CD4-positive, alpha-beta T cell treated with Interleukin-4 for 1 hour (primary cell): Measurements from ENCODE around the gene KCNMB2.
"Not testable (repeated sequence)": the region's sequence is repeated elsewhere in the genome, so short reads cannot be mapped to it uniquely, and the experiment has no call there.

ENCODE experiments used
- DNase-seq, 2 donors: peaks; one replicate each; pipeline ENCODE4 v3.0.0-alpha.2; 2020 to 2022

KCNMB2 gene

DNA sequence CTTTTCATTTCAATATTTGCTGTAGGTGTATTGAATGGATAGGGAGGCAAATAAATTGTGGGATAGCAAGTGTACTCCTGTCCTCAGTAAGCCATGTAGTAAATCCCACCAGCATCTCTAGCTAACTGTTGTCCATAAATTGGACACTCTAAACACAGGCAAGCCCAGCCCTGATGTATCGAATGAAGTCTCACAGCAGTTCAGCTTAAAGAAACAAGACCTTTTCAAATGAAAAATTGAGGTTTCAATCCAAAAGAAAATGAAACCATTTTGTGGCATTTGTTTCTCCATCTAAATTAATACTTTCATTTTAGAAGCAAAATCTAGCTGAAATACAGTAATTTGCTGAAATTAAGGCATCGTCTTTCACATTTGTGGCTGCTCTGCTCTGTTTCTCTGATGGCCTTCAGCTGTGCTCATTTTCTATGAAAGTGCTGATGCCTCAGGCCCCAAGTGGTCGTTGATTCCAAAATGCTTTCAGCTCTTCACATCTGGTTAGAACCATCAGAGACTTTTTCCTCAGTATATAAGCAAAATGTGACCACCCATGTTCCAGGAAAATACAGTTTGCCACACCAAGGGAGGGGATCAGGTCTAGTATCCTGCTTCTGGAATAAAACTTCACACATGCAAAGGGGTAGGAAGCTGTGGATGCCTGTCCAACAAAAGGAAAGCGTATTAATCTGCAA, 290.3 kb downstream of the KCNMB2 start:
- DNase-seq = no peak

DNA sequence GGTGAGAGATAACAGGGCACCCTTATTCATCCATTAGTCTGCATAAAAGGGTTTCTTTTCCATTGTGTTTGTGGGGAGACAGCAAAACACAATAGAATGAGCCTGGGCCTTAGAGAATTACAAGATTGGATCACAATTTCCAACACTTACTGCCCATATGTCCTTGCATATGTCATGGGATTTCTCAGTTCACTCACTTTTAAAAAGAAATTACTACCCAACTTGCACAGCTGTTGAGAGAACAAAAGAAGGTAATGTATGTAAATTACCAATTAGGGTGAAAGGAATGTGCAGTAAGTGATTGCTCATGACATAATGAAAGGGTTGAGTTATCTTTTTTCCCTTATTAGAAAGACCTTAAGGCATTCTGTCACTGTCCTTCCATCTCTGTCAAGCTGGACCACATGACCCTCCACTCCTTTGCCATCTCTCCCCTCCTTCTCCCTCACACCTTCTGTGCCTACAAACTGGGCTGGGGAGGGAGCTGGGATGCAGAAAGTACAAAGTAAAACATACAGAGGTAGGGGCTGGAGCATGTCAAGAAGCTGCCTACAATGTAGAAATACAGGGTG, 291.1 kb downstream of the KCNMB2 start:
- no peak for DNase-seq

DNA sequence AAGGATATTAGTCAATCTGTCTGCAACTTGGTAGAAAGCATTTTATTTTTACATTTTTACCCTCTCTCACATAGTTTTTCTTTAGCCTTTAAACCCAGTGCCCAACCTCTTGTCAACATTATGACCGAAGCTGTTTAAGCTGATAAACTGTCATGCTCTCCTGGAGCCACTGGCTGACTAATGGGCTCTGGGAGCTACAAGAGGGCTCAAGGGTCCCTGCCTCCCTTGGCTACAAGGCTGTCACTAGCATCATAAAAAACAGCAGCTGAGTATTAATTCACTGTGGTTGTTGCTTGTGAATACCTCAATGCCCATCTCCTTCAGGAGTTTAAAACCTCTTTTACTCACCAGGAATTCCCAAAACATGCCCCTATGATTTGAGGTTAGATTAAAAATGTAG, 297.5 kb downstream of the KCNMB2 start:
- DNase-seq = no peak

DNA sequence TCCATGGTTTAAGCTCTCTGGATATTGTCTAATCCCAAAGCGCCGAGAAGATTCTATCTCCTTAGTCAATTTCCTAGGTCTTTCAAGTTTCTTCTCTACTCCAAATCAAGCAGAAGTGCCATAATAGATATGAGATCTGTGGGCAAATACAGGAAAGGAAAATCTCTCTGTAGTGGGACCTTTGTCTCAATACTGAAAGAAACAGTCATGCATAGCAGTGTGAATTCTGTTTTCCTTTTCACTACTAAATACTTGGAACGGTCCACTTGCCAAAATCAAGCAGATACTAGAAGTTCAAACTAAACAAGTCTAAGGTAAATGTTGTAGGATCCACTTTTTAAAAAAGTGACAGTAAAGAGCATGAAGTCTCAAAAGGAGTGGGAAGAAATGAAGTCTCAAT, 298.8 kb downstream of the KCNMB2 start:
- no peak for DNase-seq

DNA sequence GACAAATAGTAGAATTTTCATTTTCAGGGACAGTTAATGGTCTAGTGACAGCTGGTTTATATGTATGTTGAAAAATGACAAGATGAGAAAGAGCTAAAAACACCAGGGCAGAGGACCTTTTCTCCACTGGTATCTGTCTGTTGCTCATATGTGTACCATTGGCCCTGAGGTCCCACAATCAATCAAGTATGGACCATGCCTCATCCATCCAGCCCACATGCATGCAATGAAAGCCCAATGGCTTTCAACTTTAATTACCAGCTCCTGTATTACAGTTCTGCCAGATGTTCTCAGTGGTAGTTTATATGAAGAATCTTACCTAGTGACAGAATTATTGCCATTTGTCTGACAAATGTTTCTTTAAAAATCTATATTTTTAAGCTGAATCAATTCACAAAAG, 301.3 kb downstream of the KCNMB2 start:
- DNase-seq = no peak

DNA sequence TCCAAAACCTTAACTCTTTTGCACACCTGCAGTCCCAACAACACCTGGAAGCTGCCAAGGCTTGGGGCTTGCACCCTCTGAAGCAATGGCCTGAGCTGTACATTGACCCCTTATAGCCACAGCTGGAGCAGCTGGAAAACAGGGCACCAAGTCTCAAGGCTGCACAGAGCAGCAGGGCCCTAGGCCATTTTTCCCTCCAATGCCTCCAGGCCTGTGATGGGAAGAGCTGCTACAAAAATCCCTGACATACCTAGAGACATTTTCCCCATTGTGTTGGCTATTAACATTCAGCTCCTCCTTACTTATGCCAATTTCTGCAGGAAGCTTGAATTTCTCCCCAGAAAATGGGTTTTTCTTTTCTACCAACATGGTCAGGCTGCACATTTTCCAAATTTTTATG, 304.4 kb downstream of the KCNMB2 start:
- no peak for DNase-seq

DNA sequence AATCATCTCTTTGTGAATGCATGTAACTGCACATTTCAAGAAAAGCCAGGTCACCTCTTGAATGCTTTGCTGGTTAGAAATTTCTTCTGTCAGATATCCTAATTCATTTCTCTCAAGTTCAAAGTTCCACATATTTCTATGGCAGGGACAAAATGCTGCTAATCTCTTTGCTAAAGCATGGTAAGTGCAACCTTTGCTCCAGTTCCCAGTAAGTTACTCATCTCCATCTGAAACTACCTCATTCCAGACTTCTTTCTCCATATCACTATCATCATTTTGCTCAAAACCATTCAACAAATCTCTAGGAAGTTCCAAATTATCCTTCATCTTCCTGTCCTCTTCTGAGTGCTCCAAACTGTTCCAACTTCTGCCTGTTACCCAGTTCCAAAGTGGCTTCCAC, 304.8 kb downstream of the KCNMB2 start:
- no peak for DNase-seq

DNA sequence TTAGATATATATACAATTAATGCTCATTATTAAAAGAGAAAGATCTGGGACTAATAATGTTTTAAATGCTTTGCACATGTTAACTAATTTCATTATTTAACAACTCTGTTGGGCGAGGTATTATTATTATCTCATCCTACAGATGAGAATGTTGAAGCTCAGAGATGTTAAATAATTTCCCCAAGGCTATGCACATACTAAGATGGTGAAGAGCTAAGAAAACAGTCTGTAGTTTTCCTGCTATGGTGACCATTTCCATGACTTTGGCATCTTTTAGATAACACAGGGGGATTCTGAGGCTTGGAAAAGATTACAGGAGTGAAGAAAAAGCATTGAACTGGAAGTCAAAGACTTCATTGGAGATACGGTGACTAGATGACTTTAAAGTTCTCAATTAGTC, 308.7 kb downstream of the KCNMB2 start:
- DNase-seq = no peak

DNA sequence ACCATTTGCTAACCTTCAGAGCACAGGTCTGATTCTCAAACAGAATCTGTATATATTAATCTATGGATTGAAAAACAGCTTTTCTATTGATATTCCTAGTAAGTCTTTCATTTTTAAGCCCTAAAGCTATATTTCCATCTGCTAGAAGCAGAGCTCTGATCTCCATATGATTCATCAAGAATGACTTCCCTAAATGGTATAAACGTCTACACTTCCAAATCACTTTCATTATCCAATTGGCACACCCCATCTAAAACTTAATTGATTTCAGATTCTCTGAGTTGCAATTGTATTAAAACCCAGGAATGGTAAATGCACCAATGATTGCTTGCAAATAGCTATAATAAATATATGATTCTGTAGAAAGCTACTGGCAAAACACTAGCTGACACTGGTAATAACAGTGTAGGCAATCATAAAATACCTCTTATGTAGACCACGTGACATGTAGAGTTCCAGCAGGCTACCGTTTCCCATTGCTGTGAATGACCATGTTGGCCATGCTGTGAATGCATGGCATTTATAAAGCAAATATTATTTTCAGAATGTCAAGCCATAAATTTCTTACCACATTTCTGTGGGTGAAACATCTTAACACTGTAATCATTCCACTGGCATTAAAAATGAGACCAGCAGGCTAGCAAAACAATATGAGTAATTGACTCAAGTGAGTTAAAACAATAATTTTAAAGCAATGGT, 309.3 kb downstream of the KCNMB2 start:
- no peak for DNase-seq

DNA sequence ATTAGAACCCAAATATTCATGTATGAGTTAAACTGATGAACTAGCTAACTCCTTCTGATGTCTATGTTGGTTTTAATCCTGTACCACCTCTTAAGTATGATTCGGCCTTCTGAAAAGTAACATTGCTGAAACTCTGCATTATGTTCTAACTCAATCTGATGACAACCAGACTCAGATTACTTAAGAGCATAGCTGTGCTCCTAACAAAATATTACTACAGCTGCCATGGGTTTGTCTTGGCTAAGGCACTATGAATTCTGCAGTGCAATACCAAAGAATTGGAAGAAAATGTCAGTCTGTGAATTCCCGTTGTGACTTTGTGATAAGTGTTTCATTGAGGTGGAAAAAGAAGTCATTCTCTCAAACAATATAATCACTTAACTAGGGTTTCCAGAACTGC, 311.0 kb downstream of the KCNMB2 start:
- DNase-seq = no peak

DNA sequence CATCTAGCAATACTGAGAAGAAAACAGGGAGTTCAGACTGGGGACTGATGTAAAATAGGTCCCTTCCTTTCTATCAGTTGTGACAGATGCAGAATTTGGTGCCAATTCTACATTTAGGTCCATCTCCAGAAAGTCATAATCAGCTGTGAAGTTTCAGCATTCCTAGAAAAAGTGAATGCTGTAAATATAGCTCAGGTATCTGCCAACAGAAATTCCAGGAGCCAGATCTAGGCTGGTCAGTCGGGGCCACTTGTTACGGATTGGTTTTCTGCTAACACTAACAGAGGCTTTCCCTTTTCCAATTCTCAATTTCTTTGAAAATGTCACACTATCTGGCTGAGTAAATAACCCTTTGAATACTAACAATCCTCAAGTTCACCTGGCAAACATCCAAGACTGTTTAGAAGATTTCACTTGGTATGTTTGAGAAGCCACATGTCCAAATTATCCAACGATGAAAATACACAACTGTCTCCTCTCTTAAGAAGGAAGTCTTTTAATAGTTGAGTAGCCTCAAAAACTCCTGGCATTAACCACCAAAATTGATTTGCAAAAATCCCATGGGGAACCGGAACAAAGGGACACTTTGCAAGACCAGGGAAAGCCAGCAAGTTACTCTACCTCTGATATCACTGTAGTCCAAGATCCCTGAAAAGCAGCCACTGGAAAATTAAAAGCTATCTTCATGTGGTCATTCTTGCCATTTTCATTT, 313.1 kb downstream of the KCNMB2 start:
- no peak for DNase-seq

DNA sequence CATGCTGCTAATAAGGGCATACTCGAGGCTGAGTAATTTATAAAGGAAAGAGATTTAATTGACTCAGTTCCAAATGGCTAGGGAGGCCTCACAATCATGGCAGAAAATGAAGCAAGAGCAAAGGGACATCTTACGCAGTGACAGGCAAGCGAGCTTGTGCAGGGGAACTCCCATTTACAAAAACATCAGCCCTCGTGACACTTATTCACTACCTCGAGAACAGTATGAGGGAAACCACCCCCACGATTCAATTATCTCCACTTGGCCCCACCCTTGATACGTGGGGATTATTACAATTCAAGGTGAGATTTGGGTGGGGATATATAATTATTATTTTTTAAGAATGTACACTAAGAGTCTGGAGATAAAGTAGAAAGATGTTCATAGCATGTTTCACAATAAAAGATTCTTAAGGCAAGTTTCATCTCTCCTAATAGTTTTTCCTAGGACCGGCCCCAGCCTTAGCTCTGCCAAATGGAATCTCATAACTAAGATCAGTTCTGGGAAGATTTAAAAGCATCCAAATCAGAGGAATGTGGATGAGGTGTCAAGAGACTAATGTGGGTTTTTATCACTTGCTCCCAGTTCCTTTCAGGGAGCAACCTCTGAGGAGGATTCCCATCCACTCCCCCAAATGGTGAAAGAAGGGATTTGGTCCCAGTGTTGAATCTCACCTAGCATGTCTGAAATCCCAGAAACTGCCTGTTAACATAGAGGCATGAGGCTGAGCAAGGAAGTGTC, 314.4 kb downstream of the KCNMB2 start:
- DNase-seq = no peak

DNA sequence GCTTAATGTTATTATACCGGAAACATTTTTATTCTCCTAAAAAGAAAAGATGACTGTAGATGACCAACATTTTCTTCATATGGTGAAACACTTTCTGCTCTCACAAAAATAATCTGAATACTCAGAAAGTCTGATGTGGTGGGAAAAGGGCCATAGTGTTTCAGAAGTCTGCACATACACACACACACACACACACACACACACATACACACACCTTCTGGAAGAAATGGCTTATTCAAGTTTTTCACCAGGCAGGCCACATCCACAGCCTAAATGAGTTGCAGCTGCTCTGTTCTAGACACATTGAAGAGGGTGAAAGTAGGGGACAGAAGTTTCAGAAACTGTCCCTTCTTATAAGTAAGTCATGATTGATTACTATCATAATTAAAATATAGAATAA, 315.3 kb downstream of the KCNMB2 start:
- DNase-seq = no peak

DNA sequence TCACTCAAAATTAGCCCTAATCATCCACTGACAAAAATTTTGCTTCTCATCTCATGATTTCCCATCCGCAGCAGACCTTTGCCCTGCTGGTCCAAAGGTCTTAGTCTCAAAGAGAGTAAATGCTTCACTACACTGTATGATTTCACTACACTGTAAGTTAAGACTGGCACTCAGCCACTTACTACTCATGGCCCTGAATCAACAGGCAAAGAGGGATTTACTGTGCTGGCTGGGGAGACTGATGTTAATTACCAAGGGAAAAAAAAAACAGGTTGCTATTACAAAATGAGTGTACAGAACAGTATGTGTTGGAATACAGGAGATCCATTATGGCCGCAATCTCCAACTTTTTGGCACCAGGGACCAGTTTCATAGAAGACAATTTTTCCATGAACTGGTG, 320.6 kb downstream of the KCNMB2 start:
- DNase-seq = no peak

DNA sequence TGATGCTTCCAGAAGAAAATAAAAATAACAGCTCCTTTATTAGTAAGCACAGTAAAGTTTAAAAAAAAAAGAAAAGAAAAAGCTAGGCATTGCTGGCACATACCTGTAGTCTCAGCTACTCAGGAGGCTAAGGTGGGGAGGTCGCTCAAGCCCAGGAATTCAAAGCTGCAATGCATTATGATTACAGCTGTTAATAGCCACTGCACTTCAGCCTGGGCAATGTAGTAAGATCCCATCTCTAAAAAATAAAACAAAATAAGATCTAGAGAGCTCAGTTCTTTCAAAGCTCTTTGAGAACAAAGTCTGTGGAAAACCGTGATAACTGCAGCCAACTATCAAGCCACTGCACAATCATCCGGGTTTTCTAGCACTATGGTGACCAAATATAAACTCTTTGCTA, 323.1 kb downstream of the KCNMB2 start:
- no peak for DNase-seq

DNA sequence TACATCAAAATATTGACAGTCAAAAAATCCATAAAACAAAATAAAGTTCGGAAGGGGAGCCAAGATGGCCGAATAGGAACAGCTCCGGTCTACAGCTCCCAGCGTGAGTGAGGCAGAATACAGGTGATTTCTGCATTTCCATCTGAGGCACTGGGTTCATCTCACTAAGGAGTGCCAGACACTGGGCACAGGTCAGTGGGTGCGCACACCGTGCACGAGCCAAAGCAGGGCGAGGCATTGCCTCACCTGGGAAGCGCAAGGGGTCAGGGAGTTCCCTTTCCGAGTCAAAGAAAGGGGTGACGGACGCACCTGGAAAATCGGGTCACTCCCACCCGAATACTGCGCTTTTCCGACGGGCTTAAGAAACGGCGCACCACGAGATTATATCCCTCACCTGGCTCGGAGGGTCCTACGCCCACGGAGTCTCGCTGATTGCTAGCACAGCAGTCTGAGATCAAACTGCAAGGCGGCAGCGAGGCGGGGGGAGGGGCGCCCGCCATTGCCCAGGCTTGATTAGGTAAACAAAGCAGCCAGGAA, 323.7 kb downstream of the KCNMB2 start:
- not testable (repeated sequence) for DNase-seq

DNA sequence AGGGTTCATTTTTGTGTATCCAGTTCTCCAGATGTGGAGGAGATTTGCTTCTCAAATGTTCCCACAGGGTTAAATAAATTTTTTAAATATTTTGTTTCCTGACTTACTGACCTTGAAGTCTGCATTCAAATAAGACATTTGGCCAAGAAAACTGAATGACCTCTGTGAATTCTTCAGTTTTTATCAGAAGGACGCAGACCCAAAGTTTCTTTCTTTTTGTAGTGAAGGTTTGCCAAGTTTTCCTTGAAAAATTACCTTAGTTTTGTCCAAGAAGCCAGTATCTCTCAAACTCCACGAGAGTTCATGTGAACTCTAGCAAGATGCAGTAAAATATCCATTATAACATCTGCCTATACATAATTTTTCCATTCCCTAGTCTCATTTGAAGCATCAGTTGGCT, 332.4 kb downstream of the KCNMB2 start:
- no peak for DNase-seq

DNA sequence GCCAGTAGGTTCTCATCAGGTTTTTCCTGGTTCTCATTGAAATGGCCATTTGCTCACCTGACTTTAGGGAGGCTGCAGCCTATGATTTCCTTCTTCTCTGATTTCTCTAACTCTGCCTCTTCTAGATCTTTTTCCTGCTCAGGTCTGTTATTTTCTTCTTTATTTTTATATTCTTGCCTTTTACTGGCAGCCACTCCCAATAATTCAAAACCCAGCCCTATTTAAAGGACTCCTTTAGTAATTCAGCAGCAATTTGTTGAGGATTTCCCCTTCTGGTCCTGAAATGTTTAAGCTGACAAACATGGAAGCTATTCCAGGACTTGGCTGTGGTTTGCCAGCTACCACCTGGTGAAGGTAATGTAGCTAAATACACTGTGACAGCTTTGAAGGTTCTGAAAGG, 333.8 kb downstream of the KCNMB2 start:
- no peak for DNase-seq

DNA sequence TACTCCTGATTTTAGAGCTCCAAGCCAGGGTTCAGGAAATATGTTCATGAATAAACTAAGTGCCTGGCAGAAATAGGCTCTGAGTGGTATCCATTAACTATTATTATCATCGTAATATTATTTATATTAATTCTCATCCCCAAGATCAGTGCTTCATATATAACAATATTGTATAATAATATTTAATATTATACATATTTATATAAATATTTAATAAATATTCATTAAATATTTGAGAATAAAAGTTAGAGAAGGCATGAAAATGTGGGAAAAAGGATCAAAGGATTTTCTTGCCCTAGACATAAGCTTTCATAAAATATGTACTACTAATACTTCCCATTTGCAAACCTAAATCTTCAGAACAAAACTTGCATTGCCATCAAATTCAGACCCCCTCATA, 338.9 kb downstream of the KCNMB2 start:
- DNase-seq = no peak

DNA sequence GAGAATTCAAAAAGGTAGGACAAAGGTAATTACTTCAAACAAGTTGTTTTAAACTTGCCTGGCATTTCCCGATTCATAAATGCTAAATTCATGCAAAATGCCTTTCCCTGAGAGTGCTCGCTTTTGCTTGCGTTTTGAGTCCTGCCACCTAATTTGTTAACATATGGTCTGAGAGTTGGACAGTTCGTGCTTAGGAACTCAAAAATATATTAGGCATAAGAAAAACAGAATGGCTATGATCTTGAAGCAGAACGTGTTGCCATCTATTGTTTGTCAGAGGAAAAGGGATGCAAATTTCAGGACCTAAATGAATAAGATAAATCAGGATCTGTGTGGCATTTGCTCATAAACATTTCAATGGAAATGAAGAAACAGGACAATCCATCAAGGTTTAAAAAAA, 339.6 kb downstream of the KCNMB2 start:
- no peak for DNase-seq

DNA sequence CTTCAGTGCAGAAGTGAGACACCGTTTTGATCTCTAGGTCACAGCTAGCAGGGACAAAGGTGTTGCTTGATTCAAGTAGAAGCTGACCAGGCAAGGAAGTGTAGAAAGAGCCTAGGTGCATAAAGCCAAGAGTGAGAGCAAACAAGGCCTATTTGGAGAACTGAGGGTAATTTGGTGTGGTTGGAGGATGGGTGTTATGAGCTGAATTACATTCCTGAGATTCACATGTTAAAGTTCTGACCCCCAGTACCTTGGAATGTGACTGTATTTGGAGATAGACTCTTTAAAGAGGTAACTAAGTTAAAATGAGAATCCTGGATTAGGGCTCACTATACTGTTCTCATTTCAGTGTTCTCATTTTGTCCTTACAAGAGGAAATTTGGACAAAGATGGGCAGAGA, 344.0 kb downstream of the KCNMB2 start:
- DNase-seq = no peak
